ENCODE measurements around the gene C10orf90. TPM values are rescaled to one million over a fixed set of nuclear protein-coding genes. Genes with fewer than 3 reads are reported as not detected.

The C10orf90 gene
- total RNA-seq, 1 experiment from 2014 or later = 0.67 TPM

DNA sequence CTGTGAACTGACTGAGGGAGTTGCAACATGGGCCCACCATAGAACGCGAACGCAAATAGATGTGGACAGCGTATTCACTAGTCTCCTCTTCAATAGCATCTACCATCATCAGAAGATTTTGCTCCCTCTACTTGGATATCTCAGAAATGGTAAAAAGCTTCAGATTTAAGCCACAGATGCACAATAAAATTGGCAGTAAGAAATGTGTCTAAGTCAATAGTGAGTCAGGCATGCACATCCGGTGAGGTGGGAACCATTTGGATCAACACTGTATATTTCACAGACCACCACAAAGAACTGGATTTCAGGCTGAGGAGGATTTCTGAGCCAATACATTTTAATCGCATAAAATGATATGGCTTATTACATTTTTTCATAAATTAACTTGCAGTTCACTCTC lies 170.7 kb downstream of the C10orf90 start:
- intact Hi-C loops (cut with micrococcal nuclease; ENCODE audit: unreplicated experiment) = loop anchor here (2.0 kb wide), 1 partner anchor 515 kb away; no protein-coding TSS in a partner anchor
- in situ Hi-C loops (cut with HindIII; ENCODE audit: low pct_unique_long_range_greater_than_20kb, low sequenced_read_pairs) = no loop called here

DNA sequence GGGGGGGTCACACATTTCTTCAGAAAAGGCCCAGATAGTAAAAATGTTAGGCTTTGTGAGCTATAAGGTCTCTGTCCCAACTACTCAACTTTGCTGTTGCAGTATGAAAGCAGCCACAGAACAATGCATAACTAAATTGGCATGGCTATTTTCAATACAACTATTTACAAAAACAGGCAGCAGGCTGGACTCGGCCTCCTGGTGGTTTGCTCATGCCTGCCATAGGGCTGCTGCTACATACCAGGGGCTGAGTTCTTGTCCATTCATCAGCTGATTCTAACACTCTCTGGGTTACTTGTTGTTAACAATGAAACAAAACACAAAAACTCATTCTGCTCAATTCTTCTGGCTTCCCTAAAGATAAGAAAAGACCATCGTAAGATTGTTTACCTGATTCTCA lies 172.8 kb downstream of the C10orf90 start:
- no peaks in the 10 kb centered on the region for H3K36me3 ChIP-seq (ENCODE audit: control insufficient read depth, insufficient read depth, low read length)
- no peaks in the 10 kb centered on the region for H3K27me3 ChIP-seq (ENCODE audit: control insufficient read depth, insufficient read depth, low read length)
- no TSS peak for BruUV-seq (replicated peaks)
- H3K9me3 ChIP-seq (ENCODE audit: control insufficient read depth, insufficient read depth, low read depth, low read length) = no peaks in the 10 kb centered on the region
- CTCF ChIA-PET = no interaction called here
- H3K4me1 ChIP-seq (ENCODE audit: control insufficient read depth, insufficient read depth, low read length) = no peaks in the 10 kb centered on the region
- POLR2A ChIA-PET = no interaction called here
- TF ChIP-seq SIN3A (IDR thresholded peaks at IDR 0.05; ENCODE audit: borderline replicate concordance, insufficient read depth, low read depth, low read length) = no peak
- TF ChIP-seq, protein P1, sequence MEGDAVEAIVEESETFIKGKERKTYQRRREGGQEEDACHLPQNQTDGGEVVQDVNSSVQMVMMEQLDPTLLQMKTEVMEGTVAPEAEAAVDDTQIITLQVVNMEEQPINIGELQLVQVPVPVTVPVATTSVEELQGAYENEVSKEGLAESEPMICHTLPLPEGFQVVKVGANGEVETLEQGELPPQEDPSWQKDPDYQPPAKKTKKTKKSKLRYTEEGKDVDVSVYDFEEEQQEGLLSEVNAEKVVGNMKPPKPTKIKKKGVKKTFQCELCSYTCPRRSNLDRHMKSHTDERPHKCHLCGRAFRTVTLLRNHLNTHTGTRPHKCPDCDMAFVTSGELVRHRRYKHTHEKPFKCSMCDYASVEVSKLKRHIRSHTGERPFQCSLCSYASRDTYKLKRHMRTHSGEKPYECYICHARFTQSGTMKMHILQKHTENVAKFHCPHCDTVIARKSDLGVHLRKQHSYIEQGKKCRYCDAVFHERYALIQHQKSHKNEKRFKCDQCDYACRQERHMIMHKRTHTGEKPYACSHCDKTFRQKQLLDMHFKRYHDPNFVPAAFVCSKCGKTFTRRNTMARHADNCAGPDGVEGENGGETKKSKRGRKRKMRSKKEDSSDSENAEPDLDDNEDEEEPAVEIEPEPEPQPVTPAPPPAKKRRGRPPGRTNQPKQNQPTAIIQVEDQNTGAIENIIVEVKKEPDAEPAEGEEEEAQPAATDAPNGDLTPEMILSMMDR (IDR thresholded peaks at IDR 0.05) = no peak
- no peak for TF ChIP-seq TCF7L2 (IDR thresholded peaks at IDR 0.05; ENCODE audit: low read depth, low read length)
- no peak for TF ChIP-seq POLR2AphosphoS5 (IDR thresholded peaks at IDR 0.05; ENCODE audit: low read depth, low read length)
- TF ChIP-seq, protein P2, sequence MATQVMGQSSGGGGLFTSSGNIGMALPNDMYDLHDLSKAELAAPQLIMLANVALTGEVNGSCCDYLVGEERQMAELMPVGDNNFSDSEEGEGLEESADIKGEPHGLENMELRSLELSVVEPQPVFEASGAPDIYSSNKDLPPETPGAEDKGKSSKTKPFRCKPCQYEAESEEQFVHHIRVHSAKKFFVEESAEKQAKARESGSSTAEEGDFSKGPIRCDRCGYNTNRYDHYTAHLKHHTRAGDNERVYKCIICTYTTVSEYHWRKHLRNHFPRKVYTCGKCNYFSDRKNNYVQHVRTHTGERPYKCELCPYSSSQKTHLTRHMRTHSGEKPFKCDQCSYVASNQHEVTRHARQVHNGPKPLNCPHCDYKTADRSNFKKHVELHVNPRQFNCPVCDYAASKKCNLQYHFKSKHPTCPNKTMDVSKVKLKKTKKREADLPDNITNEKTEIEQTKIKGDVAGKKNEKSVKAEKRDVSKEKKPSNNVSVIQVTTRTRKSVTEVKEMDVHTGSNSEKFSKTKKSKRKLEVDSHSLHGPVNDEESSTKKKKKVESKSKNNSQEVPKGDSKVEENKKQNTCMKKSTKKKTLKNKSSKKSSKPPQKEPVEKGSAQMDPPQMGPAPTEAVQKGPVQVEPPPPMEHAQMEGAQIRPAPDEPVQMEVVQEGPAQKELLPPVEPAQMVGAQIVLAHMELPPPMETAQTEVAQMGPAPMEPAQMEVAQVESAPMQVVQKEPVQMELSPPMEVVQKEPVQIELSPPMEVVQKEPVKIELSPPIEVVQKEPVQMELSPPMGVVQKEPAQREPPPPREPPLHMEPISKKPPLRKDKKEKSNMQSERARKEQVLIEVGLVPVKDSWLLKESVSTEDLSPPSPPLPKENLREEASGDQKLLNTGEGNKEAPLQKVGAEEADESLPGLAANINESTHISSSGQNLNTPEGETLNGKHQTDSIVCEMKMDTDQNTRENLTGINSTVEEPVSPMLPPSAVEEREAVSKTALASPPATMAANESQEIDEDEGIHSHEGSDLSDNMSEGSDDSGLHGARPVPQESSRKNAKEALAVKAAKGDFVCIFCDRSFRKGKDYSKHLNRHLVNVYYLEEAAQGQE (IDR thresholded peaks at IDR 0.05; ENCODE audit: insufficient read depth in 1 of 2, low read depth in 2 of 2, low read length in 1 of 2) = no peak
- in situ Hi-C loops (cut with HindIII; ENCODE audit: low pct_unique_long_range_greater_than_20kb, low sequenced_read_pairs) = no loop called here
- DNase-seq (ENCODE audit: low read depth, low spot score) (no peak), ATAC-seq (no peak)
- H3K27ac ChIP-seq (ENCODE audit: low read length) = no peak overlapping the region
- intact Hi-C loops (cut with micrococcal nuclease; ENCODE audit: unreplicated experiment) = no loop called here
- no peak overlapping the region for H3K4me3 ChIP-seq (ENCODE audit: low read depth in 2 of 2, low read length in 2 of 2)

More for the DNA sequence above, 170.7 kb downstream of the C10orf90 start:
- Histone ChIP-seq H3K27me3 (ENCODE audit: control insufficient read depth, insufficient read depth, low read length) (no peaks in the 10 kb centered on the region), H3K4me1 (ENCODE audit: control insufficient read depth, insufficient read depth, low read length) (no peaks in the 10 kb centered on the region), H3K4me3 (ENCODE audit: low read depth in 2 of 2, low read length in 2 of 2) (no peak overlapping the region), H3K27ac (ENCODE audit: low read length) (no peak overlapping the region), H3K9me3 (ENCODE audit: control insufficient read depth, insufficient read depth, low read depth, low read length) (no peaks in the 10 kb centered on the region), H3K36me3 (ENCODE audit: control insufficient read depth, insufficient read depth, low read length) (no peaks in the 10 kb centered on the region)
- DNase-seq (ENCODE audit: low read depth, low spot score) (no peak), ATAC-seq (no peak)
- POLR2A ChIA-PET = no interaction called here
- TF ChIP-seq, protein P2 (IDR thresholded peaks at IDR 0.05; ENCODE audit: insufficient read depth in 1 of 2, low read depth in 2 of 2, low read length in 1 of 2) = no peak
- TF ChIP-seq POLR2AphosphoS5 (IDR thresholded peaks at IDR 0.05; ENCODE audit: low read depth, low read length) = no peak
- TF ChIP-seq TCF7L2 (IDR thresholded peaks at IDR 0.05; ENCODE audit: low read depth, low read length) = no peak
- TF ChIP-seq, protein P1 (IDR thresholded peaks at IDR 0.05) = no peak
- TF ChIP-seq SIN3A (IDR thresholded peaks at IDR 0.05; ENCODE audit: borderline replicate concordance, insufficient read depth, low read depth, low read length) = no peak
- BruUV-seq (replicated peaks) = no TSS peak
- CTCF ChIA-PET = no interaction called here
